GM23338 (cell line): ENCODE results near the gene ABHD6.

Source experiments
- CREB1 ChIP-seq: fragments of 250-450 bp; sonication (Bioruptor Pico); IDR thresholded peaks from 2 replicates; pipeline ENCODE4 v1.5.0; 2020; ENCODE audit warnings: low read depth, mild to moderate bottlenecking, moderate library complexity
- CTCF ChIP-seq, 2 experiments: fragments of 200-600 bp in 1 of 2; sonication (generic) in 1 of 2; conservative IDR thresholded peaks; 2 replicates each; pipeline versions ENCODE4 v1.5.1 to v1.6.1; 2016 to 2017; ENCODE audit warnings: antibody characterized with exemption in 2 of 2, low read depth in 2 of 2, mild to moderate bottlenecking in 2 of 2, moderate library complexity in 1 of 2
- EZH2 ChIP-seq: fragments of 200-600 bp; sonication (generic); IDR thresholded peaks from one replicate; pipeline ENCODE4 v1.8.0; 2017; ENCODE audit warnings: antibody characterized with exemption, mild to moderate bottlenecking, low read depth; ENCODE audit not compliant: unreplicated experiment
- EZH2phosphoT487 ChIP-seq: fragments of 200-600 bp; sonication (generic); IDR thresholded peaks from one replicate; pipeline ENCODE4 v1.8.1; 2018; ENCODE audit warnings: antibody characterized with exemption; ENCODE audit not compliant: unreplicated experiment
- JUNB ChIP-seq: IDR thresholded peaks from one replicate; pipeline ENCODE4 v1.6.1; 2016; ENCODE audit warnings: antibody characterized with exemption; ENCODE audit not compliant: unreplicated experiment
- NANOG ChIP-seq: IDR thresholded peaks from 2 replicates; pipeline ENCODE4 v1.6.1; 2016; ENCODE audit warnings: antibody characterized with exemption, borderline replicate concordance
- POLR2AphosphoS5 ChIP-seq: IDR thresholded peaks from 2 replicates; pipeline ENCODE4 v1.6.1; 2016; ENCODE audit warnings: antibody characterized with exemption, low read depth
- REST ChIP-seq: IDR thresholded peaks from one replicate; pipeline ENCODE4 v1.6.1; 2018; ENCODE audit warnings: antibody characterized with exemption; ENCODE audit not compliant: unreplicated experiment
- STAT1 ChIP-seq: IDR thresholded peaks from one replicate; pipeline ENCODE4 v1.6.1; 2016; ENCODE audit warnings: antibody characterized with exemption; ENCODE audit not compliant: unreplicated experiment
- ZNF114 ChIP-seq: fragments of 250-450 bp; sonication (Bioruptor Pico); IDR thresholded peaks from 2 replicates; pipeline ENCODE4 v1.5.0; 2020; ENCODE audit warnings: mild to moderate bottlenecking, moderate library complexity
- ZNF331 ChIP-seq: fragments of 250-450 bp; sonication (Bioruptor Pico); IDR thresholded peaks from 2 replicates; pipeline ENCODE4 v1.5.0; 2020; ENCODE audit warnings: low read depth, mild to moderate bottlenecking, moderate library complexity

GRCh38 chr3:58285334-58285733 is 47.7 kb downstream of the ABHD6 start:
- TF ChIP-seq EZH2: no peak
- TF ChIP-seq CTCF (conservative IDR thresholded peaks at IDR 0.05; ENCODE audit: low read depth in 2 of 2): no peak
- no peak for TF ChIP-seq EZH2phosphoT487
- no peak for TF ChIP-seq REST
- TF ChIP-seq CREB1 (CRISPR knock-in tag): no peak
- TF ChIP-seq POLR2AphosphoS5: no peak
- TF ChIP-seq ZNF114: no peak
- TF ChIP-seq JUNB: no peak
- TF ChIP-seq NANOG: no peak
- TF ChIP-seq ZNF331 (CRISPR knock-in tag): no peak
- no peak for TF ChIP-seq STAT1
